ENCODE data around the gene TACR1. TPM values are rescaled to one million over a fixed set of nuclear protein-coding genes. Genes with fewer than 3 reads are reported as not detected.

TACR1 gene
- total and polyA plus RNA-seq, 2 of the 8 experiments (the other 6 are each of a cell fraction or from before 2014, with no cell fraction given) = 0.09 to 0.37 TPM

DNA sequence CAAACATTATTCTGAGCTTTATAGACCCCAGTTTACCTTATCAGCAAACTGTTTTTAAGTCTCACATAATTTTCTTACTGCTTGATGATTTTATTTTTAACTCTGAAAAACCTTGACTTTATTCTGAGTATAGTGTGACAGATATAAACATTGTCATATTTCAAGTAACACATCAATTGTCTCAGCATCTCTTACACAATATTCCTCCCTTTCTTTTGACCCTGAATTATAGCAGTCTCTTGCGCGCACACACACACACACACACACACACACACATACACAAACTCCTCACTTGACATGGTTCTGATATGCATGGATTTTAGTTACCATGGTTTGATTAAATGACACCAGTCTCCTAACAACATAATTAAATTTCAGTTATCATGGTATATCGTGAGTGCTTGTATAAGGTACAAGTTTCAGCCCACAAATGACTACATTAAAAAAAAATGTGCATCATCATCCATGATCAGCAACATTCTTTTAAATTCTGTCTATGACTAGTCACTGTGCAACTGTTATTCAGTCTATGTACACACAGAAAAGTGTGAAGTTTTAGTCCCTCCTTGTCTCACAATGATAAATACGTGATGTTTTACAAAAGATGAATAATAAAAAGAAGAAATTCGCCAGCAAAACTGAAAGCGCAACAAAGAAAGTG is 39.5 kb upstream of the TACR1 start:
- Histone ChIP-seq H2BK120ac (replicated peaks; ENCODE audit: low read depth, low read length) (no peak overlapping the region), H4K20me1 (replicated peaks in 1 of 2; ENCODE audit: control insufficient read depth in 1 of 2, insufficient read depth in 2 of 2, low read length in 2 of 2) (no peaks in the 10 kb centered on the region), H3K36me3 (ENCODE audit: control insufficient read depth in 2 of 4, insufficient read depth in 4 of 4, low read length in 3 of 4) (no peaks in the 10 kb centered on the region; a peak in 1 of 8 replicates), H4K91ac (replicated peaks; ENCODE audit: insufficient read length, low read length) (no peak overlapping the region), H3K9ac (replicated peaks in 1 of 4; ENCODE audit: extremely low read depth in 1 of 4, low read depth in 3 of 4, low read length in 3 of 4) (no peak overlapping the region), H3K4ac (replicated peaks; ENCODE audit: insufficient read length, low read depth, low read length) (no peak overlapping the region), H3K79me1 (ENCODE audit: low read depth, low read length) (no peaks in the 10 kb centered on the region), H3K27me3 (replicated peaks in 1 of 4; ENCODE audit: control insufficient read depth in 3 of 4, extremely low read depth in 1 of 4, insufficient read depth in 3 of 4, low read length in 3 of 4) (no peaks in the 10 kb centered on the region), H3K23me2 (ENCODE audit: low read depth, low read length) (no peaks in the 10 kb centered on the region), H3K18ac (ENCODE audit: extremely low read depth, low read length) (no peak overlapping the region), H3K56ac (replicated peaks; ENCODE audit: insufficient read length, low read depth, low read length) (no peak overlapping the region), H4K8ac (ENCODE audit: extremely low read depth, insufficient read depth, low read length) (no peak overlapping the region), H4K5ac (ENCODE audit: insufficient read length, low read depth, low read length) (no peak overlapping the region), H3K4me1 (replicated peaks in 1 of 4; ENCODE audit: control insufficient read depth in 3 of 4, insufficient read depth in 4 of 4, low read length in 3 of 4) (no peaks in the 10 kb centered on the region), H3K14ac (ENCODE audit: insufficient read length) (no peak overlapping the region), H2AK5ac (ENCODE audit: low read depth, low read length) (no peak overlapping the region), H3K27ac (ENCODE audit: low read depth, low read length) (no peak overlapping the region), H2BK20ac (ENCODE audit: low read length) (no peak overlapping the region), H2AFZ (ENCODE audit: low read length) (no peak overlapping the region), H3K79me2 (ENCODE audit: control insufficient read depth in 1 of 2, insufficient read depth in 2 of 2, low read length in 2 of 2) (no peaks in the 10 kb centered on the region), H3K9me3 (ENCODE audit: insufficient read depth in 2 of 2, low read depth in 1 of 2, low read length in 1 of 2) (peaks cover 7% of the 10 kb centered on the region in 2 experiments; a peak in 2 of 4 replicates), H2BK15ac (ENCODE audit: low read length) (no peak overlapping the region), H3K23ac (ENCODE audit: insufficient read length) (no peak overlapping the region), H3K4me2 (ENCODE audit: insufficient read depth in 1 of 2, low read depth in 2 of 2, low read length in 2 of 2) (no peak overlapping the region), H2BK5ac (ENCODE audit: low read depth, low read length) (no peak overlapping the region), H3K4me3 (ENCODE audit: extremely low read depth in 1 of 4, insufficient read depth in 2 of 4, low read depth in 3 of 4, low read length in 4 of 4) (no peak overlapping the region), H2BK12ac (ENCODE audit: low read depth, low read length) (no peak overlapping the region)
- no peak for FAIRE-seq
- WGBS, 2 experiments (ENCODE audit: extremely low coverage in 1 of 2, insufficient coverage in 1 of 2, insufficient read length in 1 of 2, insufficient replicate concordance in 2 of 2, low coverage in 1 of 2, low lambda C conversion rate in 2 of 2, missing lambda C conversion rate in 1 of 2) = 92% methylated on average over 6 of the region's 6 CpGs; no CpG with 5 or more reads in 1 of the 2 experiments
- DNase-seq (ENCODE audit: low read depth in 1 of 2, low spot score in 2 of 2) = no peak
- ChIA-PET POLR2A (ENCODE audit: partially characterized antibody) (no interaction called here), CTCF (ENCODE audit: partially characterized antibody) (interaction anchor here (1.9 kb wide), 1 partner anchor 139 kb away, joined by 5 read pairs; no protein-coding TSS in a partner anchor)
- TF ChIP-seq EGR1 (IDR thresholded peaks at IDR 0.05; ENCODE audit: borderline replicate concordance, low read depth, low read length) (no peak), CBX5 (IDR thresholded peaks at IDR 0.05; ENCODE audit: low read depth, low read length) (no peak), BRCA1 (IDR thresholded peaks at IDR 0.05; ENCODE audit: low read depth, low read length) (no peak), CHD1 (IDR thresholded peaks at IDR 0.05; ENCODE audit: low read depth, low read length) (no peak)

Data from H1 (cell line).